GM19324 (cell line): ENCODE data around the gene FNDC5.

Experiments
- ATAC-seq: cut with Tn5 transposase; IDR thresholded peaks from one replicate; pipeline ENCODE4 v1.9.1; 2021; ENCODE audit warnings: mild to moderate bottlenecking, moderate library complexity; ENCODE audit not compliant: unreplicated experiment, low FRiP score

Gene FNDC5

DNA sequence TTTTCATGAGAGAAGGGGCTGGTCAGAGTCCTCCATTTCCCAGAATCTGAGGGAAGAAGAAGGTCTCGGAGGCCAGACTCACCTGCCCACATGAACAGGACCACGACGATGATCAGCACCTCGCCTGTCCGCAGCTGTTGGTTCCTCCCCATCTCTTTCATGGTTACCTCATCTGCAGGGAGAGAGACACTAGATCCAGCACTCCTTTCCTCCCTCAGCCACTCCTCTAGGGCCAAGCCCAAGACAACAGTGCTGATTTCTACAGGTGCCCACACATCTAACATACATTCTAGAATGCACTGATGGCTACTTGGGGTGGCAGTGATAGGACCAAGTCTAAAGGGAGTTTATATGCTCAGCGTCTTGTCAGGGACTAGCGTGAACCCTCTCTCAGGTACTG is 3.0 kb downstream of the FNDC5 start:
- ATAC-seq: no peak

DNA sequence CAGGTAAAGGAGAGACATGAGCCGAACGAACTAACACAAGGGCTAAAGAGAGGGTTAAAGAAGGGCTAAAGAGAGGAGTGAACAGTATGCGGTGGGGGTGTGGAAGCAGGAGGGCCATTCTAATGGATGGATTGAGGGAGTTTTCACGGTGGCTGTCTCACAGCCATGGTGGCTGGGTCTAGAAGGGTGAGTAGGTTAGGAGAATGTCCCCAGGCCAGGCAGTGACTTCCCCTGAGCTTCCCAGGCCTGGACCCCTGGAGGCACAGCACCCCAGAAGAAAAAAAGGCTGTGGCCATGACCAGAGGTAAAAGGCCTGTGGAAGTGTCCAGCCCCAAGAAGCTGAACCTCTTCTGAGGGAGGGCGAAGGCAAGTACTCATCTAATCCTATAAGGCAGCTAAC is 3.6 kb downstream of the FNDC5 start:
- ATAC-seq: no peak

DNA sequence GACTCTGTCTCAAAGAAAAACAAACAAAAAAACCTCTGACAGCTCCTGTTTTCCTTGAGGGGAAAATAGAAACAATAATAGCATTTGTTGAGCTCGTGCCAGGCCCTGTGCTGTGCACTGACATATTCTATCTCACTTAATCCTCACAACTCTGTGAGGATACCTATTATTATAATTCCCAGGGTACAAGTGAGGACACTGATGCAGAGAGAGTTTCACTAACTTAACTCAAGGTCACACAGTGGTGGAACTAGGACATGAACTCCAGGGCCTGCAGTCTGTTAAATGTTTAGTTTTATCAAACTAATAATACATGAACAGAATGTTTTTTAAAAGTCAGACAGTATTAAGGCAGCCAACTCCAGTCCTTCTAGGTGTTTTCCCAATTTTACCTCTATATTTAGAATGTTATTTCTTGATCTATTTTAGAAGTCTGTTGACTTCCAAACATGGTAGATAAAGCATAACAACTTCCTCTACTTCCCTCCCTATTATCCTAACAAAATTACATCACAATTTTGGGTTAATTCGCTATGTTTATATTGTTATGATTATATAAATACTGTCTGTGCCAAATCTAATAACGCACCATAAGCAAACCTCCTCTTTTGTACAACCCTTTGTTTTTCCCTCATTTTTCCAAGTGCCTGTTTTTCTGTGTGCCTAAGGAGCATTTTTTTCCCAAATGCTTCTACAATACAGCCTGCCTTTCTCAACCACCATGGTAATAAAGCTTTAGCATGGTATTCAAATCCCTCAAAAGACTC is 4.9 kb downstream of the FNDC5 start:
- ATAC-seq: no peak

DNA sequence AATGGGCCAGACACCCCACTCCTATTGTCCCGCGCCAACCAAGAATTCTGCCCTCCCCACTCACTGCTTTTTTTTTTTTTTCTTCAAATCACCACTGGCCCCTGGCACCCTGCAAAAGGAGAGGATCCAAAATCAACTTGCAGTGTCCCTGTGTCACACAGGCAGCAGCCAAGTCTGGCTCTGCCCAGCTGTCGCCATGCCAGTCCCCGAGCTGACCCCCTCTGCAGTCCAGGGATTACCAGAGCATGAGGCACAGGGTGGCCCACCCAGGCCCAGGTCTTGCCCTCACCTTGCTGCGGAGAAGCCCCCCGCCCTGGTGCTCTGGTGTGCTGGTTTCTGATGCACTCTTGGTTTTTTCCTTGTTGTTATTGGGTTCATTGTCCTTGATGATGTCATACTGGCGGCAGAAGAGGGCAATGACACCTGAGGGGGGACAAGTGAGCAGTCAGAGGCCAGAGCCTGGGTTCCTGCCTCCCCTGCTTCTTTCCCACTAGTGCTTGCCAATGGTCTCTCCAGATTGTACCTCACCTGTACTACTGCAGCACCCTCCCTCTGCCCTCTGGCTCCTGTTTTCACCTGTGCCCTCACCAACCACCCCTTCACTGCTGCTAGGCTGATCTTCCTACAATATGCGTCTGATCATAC is 6.2 kb downstream of the FNDC5 start:
- ATAC-seq: no peak

DNA sequence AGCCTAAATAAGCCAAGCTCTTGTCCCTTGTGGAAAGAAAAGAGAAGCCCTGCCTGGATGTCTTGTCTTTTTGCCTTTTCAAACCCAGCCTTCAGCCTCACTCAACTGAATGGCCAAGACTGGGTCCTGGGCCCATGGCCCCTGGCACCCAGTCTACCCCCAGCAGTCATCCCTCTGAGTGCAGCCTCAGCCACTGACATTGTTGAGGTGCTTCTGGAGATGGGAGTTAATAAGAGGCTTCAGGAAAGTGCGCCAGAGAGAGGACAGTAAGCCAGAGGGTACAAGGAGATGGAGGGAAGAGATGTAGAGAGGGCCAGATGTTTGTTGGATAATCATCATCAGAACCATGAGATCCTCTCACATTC is 6.8 kb downstream of the FNDC5 start:
- no peak for ATAC-seq

DNA sequence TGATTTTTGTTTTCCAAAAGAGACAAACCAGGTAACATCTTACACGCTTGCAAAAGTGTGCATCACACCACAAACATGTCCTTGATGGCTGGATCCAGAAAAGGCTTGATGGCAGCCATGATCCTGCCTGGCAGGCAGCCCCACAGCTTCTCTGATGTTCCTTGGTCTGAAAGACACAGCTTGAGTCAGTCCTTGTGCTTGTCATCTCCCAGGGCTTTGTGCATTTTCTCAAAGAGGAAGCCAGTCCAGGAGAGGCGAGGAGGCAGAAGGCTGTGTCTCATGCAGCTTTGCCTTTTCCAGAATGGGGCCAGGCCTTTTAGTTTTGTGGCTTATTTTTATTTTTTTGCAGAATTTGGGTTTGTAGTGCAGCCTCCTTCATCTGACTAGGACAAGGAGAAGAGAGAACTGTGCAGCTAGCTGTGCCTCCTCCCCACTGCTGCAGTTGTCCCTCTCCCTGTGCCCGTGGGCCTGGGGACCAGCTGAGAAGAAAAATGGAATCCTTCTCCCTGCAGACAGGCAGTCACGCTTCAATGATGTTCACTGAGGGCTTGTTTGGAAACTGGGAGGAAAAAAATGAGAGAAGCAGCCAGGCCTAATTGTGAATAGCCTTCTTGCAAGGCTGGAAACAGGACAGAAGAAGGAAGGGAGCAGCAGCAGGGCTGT is 7.4 kb downstream of the FNDC5 start:
- no peak for ATAC-seq

DNA sequence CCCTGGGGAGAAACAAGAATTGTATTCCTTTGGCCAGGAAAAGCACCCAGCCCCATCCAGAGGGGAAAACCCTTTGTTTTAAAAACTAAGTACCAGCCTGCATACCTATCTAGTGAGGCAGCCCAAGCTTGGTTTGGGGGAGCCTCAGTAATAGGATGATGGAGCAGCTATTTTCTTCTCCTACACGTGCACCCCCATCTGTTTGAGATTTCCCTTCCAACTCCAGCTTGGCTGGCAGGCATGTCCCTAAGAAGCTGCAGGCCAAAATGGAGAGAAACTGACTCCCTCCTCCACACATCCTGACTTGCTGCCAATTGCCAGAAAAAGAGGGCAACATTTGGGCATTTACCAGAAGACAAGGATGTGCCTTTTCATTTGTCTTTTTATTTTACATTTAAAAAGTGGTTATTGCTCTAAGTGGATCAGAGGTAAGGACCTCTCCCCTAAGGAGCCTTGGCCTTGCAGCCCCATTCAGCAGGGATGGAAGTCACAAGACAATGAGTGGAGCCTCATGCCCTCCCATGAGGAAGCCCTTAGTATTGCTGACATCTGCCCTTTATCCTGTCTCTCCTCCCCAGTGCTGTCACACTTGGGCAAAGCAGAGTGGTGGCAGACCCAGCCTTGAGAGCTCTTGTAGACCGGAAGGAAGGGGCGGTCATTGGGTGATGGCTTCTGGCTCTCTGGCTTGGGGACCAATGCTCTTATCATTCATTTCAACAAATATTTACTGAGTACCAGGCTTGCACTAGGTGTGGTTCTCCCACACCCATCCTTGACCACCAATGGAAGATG is 8.6 kb downstream of the FNDC5 start:
- no peak for ATAC-seq

DNA sequence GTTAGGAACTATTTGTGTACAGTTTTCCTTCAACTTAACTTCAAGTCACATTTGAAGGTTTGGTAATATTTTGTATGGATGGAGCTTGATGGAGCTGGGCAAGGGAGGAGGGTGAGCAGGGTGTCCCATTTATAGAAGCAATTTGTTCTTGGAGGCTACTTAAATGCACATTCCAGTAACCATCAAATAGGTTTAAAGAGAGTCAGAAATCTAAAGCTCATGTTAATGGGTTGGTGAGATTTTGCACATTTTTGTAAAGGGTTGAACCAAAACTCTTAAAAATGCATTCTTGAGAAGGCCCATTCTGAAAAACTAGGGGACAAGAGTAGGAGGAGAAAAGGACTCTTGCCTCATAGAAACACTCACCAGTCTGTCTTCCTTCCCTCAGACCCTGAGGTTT is 10.1 kb downstream of the FNDC5 start:
- no peak for ATAC-seq

DNA sequence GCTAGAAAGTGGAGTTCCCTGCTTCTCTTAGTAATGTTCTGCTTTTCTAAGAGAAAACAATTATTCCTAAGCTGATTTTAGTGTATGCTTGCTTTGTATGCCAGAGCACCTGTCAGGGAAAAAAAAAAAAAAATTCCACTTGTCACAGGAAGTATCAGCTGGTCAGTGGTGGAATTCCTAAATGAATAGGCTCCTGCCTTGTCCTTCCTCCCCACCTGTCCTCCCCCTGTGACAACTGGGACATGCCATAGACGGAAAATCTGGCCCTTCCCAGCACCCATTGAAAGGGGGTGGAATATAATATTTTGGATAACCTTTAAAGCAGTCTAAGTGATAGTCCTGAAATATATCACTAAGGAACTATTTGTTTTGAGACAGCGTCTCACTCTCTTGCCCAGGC is 10.8 kb downstream of the FNDC5 start:
- no peak for ATAC-seq

DNA sequence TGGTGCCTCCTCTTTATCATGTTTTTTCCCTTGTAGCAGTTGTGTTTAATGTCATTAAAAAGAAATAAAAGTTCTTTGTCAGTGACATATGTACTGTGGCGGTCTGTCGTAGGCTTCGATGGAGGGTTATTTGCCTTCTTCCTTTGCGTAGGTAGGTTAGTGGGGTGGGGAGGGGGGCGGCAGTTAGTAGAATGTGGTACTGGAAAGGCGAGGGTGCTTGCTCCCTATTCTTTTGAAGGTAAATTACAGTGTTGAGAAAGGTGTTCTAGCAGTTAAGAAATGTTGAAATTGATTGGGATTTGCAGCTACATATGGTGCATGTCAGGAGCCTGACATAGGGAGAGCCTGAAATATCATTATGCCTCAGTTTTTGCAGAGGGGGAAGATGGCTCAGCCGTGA is 11.9 kb downstream of the FNDC5 start:
- ATAC-seq: no peak

DNA sequence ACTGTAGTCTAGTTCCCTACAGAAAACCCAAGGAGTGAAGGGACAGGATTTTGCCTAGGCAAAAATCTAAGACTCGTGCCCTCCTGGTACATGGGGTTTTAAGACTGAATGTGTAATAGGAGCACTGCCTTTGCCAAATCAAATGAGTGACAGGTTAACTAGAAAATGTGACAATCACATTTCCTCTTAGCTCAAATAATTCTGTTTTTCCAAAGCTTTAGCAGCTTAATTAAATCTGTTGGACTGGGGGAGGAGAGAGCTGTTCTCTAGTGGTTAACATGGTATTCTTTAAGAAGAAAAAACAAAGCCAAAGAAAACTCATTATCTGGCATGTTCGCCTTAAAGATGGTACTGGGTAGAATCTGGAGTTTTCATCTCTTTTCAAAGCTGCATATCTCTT is 12.6 kb downstream of the FNDC5 start:
- no peak for ATAC-seq

DNA sequence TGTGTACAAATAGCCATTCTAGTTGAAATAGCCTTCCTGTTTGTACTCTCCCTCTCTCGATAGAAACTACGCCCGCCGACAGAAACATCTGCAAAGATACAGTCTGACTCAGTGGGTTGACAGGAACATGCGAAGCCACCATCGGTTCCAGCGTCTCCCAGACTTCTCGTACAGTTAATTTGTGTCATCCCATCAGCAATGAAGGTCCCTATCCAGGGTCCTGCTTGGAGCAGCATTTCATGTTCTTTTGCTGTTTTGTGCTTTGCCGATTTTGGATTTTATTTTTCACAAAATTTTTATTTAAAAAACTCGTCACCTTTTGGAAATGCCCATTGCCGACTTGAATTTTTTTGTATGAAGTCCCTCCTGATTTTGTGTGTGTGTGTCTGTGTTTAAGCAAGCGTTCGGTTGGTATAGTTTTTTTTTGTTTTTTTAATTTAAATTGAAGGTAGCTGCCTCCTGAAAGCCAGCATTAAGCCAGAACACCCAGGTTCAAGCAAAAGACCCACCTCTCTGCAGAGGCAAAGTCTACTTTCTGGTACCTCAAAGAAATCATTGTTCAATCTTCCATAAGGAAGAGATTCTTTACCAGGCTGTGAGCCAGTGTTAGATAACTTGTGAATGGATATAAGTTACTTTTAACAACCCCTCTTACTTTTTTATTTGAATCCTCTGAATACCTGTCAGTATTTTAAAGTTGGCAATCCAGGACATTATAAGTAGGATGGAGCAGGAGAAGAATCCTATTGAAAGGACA is 14.7 kb downstream of the FNDC5 start:
- no peak for ATAC-seq

DNA sequence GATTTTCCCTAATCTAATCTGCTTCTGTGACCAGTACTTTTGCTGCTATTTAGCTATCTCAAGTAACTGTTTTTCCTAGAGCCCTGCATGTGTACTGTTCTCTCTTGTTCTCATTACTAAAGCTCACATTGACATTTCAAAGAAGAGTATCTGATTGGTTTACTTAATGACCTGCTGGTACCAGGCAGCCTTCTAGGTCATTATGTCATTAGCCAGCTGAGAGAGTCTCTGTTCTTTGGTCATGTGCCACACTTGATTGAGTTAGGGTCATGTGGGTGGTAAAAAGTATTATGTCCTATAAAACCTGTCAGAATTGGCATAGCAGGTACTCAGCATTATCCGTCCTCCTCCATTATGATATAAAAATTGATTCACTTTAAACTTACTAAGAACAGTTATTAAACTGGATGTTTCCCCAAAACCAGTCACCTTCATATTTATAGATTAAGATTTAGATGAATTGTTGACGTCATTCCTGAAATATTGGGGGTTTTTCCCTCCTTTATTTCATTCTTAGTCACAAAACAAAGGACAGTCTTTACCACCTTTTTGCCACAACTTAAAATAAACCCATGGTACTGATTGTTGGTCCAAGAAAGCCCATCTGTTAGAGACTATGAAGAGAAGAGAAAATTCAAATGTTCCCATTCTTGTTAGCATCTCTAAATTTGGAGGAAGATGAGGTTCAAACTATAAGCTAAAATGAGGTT is 22.2 kb downstream of the FNDC5 start:
- no peak for ATAC-seq

DNA sequence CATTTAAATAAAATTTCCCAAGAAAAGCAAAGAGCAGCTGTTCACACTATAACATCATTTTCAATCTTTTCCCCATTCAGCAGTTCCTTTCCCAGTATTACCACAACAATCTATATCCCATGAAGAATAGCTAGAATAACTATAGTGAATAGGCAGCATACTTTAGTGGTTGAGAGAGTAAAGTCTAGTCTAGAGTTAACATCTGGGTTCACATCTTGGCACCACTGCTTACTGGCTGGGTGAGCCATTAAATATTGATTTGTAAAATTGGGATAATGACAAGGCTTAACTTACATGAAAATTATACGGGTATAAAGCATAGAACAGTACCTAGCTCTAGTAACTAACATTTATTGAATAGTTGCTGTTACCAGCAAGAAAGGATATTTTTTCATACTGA is 38.8 kb downstream of the FNDC5 start:
- no peak for ATAC-seq

DNA sequence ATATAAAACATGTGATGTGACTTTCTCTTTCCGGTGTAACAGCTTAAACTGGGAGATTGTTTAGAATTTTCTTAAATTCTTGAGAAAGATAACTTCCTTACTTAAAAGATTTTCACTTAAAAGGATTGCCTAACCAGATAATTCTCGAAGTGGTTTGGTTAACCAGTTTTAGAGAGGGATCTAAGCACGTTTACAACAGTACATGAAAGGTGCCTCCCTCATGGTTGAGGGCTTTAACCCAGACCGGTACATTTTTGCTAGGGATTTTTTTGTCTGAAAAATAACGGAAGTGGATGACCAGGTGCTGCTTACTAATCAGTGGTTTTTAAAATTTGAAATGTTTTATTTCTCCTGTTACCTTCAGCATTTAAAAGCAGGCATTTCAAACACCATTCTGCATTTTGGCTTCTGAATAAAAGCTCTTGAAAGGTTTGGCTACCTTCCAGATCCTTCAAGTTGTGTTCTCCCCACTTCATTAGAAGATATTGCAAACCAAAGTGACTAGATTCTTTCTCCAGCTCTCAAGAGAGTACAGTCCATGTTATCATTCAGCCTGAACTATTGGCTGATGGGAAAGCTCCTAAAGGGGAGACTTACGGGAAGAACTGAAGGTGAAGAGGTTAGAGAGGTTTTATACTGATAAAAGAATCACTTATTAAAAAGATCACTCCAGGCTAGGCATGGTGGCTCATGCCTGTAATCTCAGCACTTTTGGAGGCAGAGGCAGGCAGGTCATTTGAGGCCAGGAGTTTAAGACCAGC is 40.4 kb downstream of the FNDC5 start:
- ATAC-seq: no peak

DNA sequence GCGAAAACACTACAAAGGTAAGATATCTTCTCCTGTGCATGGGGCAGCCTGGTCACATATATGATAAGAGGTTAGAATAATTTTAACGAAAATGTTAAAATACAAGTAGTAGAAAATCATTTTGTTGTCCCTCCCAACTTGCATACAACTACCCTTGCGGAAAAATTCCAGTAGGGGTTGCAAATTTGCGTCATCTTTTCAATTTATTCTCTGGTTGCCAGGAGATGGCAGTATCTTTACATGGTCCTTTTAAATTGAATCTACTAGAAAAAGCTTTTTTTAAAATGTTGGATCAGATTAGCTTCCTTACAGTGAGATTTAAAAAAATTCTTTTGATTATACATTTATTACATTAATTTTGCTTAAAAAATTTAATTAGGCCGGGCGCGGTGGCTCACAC is 42.4 kb downstream of the FNDC5 start:
- ATAC-seq: no peak

DNA sequence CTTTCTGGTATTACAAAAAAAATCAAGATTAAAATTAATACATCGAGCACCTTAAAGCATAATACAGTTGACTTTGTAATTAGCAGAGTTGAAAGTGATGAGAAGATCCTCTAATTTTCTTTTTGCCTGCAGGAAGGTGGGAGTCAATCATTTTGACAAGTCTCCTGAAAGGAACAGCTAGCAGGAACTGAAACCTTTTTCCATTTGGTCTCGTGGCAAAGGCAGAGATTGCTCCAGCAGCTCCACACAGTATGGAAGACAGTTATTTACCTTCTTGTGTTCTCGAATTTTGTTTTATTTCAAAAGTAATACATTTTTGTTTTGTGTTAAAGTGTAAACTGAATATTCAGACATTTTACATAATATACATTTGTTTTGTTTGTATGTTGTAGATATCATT is 45.5 kb downstream of the FNDC5 start:
- no peak for ATAC-seq

DNA sequence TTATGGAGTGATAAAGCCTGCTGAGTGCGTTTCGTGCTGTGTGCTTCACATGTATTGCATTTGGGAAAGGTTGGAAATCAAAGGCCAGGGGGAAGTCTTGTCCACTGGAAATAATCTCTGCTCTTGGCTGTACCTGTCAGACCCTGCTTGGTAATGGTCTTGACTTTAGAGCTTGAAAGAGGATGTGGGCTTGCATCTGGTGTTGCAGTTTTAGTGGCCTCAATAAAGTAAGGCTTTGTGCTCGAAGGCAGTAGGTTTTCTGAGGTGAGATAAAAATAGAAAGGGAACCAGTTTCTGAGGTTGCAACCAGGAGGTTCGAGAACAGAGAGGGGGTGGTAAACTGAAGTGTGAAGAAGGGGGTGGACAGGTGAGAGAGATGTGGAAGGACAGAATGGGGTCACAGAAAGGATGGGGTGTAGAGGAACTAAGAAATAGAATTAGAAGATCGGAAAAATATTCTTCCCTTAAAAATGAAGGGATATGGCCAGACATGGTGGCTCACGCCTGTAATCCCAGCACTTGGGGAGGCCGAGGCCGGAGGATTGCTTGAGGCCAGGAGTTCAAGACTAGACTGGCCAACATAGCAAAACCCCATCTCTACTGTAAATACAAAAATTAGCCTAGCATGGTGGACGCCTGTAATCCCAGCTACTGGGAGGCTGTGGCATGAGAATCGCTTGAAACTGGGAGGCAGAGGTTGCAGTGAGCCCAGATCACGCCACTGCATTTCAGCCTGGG is 51.7 kb downstream of the FNDC5 start:
- ATAC-seq: peak; percentile 32
